GM19467 (cell line): ENCODE data around the gene PIK3IP1.

Source experiments
- ATAC-seq: cut with Tn5 transposase; IDR thresholded peaks from one replicate; pipeline ENCODE4 v1.9.1; 2021; ENCODE audit warnings: mild to moderate bottlenecking, moderate library complexity; ENCODE audit not compliant: unreplicated experiment

Gene PIK3IP1

DNA sequence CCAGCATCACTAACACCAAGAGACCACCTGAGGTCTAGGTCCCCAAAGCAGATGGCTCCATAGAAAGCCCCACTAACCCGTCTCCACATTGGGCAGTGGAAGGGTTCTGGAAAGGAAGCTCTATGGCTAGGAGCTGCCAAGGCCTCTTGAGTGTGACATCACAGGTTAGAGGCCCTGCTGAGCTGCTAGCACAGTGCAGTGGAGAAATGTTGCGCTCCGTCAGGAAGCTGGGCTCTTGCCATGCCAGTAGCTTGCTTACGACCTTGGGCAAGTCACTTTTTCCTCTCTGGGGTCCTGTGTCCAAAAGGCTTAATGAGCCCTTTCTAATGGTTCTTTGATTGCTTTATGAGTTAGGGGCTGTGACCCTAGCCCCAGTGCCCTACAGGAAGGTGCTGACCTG lies 10.6 kb downstream of the PIK3IP1 start:
- ATAC-seq, result no peak

DNA sequence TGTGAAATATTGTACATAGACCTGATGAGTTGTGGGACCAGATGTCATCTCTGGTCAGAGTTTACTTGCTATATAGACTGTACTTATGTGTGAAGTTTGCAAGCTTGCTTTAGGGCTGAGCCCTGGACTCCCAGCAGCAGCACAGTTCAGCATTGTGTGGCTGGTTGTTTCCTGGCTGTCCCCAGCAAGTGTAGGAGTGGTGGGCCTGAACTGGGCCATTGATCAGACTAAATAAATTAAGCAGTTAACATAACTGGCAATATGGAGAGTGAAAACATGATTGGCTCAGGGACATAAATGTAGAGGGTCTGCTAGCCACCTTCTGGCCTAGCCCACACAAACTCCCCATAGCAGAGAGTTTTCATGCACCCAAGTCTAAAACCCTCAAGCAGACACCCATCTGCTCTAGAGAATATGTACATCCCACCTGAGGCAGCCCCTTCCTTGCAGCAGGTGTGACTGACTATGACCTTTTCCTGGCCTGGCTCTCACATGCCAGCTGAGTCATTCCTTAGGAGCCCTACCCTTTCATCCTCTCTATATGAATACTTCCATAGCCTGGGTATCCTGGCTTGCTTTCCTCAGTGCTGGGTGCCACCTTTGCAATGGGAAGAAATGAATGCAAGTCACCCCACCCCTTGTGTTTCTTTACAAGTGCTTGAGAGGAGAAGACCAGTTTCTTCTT lies 12.3 kb downstream of the PIK3IP1 start:
- ATAC-seq, result no peak

DNA sequence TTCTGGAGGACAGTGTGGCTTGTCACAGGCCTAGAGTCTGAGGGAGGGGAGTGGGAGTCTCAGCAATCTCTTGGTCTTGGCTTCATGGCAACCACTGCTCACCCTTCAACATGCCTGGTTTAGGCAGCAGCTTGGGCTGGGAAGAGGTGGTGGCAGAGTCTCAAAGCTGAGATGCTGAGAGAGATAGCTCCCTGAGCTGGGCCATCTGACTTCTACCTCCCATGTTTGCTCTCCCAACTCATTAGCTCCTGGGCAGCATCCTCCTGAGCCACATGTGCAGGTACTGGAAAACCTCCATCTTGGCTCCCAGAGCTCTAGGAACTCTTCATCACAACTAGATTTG lies 13.0 kb downstream of the PIK3IP1 start:
- no peak for ATAC-seq

DNA sequence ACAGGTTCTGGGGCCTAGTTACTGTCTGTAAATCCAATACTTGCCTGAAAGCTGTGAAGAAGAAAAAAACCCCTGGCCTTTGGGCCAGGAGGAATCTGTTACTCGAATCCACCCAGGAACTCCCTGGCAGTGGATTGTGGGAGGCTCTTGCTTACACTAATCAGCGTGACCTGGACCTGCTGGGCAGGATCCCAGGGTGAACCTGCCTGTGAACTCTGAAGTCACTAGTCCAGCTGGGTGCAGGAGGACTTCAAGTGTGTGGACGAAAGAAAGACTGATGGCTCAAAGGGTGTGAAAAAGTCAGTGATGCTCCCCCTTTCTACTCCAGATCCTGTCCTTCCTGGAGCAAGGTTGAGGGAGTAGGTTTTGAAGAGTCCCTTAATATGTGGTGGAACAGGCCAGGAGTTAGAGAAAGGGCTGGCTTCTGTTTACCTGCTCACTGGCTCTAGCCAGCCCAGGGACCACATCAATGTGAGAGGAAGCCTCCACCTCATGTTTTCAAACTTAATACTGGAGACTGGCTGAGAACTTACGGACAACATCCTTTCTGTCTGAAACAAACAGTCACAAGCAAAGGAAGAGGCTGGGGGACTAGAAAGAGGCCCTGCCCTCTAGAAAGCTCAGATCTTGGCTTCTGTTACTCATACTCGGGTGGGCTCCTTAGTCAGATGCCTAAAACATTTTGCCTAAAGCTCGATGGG lies 13.5 kb downstream of the PIK3IP1 start:
- ATAC-seq, result no peak

DNA sequence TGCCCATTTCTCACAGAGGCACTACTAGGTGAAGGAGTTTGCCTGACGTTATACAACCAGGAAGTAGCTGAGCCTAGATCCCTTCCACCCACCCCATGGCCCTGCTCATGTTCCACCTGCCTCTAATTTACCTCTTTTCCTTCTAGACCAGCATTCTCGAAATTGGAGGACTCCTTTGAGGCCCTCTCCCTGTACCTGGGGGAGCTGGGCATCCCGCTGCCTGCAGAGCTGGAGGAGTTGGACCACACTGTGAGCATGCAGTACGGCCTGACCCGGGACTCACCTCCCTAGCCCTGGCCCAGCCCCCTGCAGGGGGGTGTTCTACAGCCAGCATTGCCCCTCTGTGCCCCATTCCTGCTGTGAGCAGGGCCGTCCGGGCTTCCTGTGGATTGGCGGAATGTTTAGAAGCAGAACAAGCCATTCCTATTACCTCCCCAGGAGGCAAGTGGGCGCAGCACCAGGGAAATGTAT lies 14.1 kb downstream of the PIK3IP1 start:
- ATAC-seq, result no peak

DNA sequence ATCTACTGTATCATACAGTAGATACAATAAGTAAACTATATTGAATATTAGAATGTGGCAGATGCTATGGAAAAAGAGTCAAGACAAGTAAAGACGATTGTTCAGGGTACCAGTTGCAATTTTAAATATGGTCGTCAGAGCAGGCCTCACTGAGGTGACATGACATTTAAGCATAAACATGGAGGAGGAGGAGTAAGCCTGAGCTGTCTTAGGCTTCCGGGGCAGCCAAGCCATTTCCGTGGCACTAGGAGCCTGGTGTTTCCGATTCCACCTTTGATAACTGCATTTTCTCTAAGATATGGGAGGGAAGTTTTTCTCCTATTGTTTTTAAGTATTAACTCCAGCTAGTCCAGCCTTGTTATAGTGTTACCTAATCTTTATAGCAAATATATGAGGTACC lies 14.5 kb downstream of the PIK3IP1 start:
- ATAC-seq, result no peak

DNA sequence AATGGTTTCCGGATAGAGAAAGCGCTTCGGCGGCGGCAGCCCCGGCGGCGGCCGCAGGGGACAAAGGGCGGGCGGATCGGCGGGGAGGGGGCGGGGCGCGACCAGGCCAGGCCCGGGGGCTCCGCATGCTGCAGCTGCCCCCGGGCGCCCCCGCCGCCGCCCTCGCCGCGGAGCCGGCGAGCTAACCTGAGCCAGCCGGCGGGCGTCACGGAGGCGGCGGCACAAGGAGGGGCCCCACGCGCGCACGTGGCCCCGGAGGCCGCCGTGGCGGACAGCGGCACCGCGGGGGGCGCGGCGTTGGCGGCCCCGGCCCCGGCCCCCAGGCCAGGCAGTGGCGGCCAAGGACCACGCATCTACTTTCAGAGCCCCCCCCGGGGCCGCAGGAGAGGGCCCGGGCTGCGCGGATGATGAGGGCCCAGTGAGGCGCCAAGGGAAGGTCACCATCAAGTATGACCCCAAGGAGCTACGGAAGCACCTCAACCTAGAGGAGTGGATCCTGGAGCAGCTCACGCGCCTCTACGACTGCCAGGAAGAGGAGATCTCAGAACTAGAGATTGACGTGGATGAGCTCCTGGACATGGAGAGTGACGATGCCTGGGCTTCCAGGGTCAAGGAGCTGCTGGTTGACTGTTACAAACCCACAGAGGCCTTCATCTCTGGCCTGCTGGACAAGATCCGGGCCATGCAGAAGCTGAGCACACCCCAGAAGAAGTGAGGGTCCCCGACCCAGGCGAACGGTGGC lies 15.7 kb downstream of the PIK3IP1 start:
- no peak for ATAC-seq

DNA sequence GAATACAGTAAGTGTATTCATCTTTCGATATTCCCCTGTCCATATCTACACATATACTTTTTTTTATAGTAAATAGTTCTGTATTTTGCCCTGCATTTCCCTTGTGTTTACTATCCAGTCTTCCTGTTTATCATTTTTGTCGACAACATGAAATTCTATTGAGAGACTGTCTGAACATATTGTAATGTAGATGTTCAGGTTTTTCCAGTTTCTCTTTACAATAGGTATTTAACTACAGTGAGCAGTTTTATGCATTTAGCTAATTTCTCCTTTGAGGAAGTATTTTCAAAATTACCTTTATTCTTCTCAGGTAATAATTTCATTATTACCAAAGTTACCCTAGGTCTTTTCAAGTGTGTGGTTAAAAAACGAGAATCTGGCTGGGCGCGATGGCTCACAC lies 16.7 kb downstream of the PIK3IP1 start:
- ATAC-seq, result no peak

DNA sequence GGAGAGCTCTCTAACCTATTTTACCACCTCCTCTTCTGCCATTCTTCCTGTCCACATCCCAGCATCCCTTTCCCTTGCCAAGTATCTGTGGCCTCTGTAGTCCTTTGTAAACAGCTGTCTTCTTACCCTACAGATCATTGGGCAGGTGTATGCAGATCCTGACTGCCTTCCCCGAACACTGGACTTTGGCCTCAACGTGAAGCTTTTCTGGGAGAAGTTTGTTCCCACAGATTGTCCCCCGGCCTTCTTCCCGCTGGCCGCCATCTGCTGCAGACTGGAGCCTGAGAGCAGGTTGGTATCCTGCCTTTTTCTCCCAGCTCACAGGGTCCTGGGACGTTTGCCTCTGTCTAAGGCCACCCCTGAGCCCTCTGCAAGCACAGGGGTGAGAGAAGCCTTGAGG lies 17.3 kb downstream of the PIK3IP1 start:
- ATAC-seq, result no peak

DNA sequence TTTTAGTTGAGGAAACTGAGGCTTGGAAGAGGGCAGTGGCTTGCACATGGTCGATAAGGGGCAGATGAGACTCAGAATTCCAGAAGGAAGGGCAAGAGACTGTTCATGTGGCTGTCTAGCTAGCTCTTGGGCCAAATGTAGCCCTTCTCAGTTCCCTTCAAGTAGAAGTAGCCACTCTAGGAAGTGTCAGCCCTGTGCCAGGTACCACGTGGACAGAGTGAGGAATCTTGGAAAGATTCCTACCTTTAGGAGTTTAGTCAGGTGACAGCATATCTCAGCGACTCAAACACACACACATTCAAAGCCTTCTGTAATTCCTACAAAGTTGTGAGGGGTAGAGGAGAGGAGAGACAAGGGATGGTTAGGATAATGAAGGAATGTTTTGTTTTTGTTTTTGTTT lies 18.3 kb downstream of the PIK3IP1 start:
- ATAC-seq, result no peak

DNA sequence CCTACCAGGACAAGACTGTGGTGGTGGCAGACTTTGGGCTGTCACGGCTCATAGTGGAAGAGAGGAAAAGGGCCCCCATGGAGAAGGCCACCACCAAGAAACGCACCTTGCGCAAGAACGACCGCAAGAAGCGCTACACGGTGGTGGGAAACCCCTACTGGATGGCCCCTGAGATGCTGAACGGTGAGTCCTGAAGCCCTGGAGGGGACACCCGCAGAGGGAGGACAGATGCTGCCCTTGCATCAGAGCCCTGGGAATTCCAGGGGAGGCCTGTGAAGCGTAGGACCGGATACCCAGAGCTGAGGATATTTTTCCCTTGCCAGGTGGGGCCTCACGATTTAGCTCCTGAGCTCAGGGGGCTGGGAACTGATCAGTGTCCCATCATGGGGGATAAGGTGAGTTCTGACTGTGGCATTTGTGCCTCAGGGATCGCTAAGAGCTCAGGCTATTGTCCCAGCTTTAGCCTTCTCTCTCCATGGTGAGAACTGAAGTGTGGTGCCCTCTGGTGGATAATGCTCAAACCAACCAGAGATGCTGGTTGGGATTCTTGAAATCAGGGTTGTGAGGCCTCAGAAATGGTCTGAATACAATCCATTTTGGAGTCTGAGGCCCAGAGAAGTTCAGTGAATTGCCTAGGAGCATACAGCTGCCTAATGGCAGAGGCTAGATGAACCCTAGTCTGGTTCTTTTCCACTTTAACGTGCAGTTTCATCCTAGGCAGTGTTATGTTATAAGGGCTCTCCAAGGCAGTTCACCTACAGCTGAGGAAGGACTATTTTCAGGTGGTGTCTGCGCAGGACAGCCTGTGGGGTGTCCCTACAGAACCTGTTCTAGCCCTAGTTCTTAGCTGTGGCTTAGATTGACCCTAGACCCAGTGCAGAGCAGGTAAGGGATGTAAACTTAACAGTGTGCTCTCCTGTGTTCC lies 19.5 kb downstream of the PIK3IP1 start:
- no peak for ATAC-seq

DNA sequence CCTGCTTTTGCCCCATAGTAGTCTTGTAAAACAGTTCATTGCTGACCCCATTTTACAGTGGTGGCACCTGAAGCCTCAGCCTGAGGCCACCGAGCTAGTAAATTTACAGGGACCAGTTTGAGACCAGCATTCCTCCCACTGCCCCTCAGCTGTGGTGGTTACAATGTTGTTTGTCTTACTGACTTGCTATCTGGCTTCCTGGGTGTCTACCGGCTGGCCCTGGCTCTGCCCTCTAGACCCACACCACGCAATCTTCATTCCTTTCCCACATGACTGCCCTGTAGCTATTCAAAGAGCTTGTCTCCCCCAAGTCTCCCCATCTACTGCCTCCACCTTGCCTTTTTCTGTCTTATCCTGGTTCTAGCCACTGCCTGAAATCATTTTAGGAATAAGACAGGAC lies 20.8 kb downstream of the PIK3IP1 start:
- no peak for ATAC-seq

DNA sequence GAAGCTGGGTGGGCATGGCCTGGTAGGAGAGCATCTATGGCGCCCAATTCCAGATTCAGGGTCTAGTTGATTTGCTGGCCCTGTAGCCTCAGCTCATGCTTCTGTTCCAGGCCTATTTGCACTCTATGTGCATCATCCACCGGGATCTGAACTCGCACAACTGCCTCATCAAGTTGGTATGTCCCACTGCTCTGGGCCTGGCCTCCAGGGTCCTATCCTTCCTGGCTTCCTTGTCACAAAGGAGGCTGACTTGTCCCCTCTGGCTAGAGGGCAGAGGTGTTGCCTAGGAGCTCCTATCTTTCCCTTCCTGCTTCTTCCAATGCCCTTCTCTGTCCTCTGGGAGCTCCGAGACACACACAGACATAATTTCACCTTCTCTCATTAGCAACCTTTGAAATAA lies 21.3 kb downstream of the PIK3IP1 start:
- ATAC-seq, result no peak

DNA sequence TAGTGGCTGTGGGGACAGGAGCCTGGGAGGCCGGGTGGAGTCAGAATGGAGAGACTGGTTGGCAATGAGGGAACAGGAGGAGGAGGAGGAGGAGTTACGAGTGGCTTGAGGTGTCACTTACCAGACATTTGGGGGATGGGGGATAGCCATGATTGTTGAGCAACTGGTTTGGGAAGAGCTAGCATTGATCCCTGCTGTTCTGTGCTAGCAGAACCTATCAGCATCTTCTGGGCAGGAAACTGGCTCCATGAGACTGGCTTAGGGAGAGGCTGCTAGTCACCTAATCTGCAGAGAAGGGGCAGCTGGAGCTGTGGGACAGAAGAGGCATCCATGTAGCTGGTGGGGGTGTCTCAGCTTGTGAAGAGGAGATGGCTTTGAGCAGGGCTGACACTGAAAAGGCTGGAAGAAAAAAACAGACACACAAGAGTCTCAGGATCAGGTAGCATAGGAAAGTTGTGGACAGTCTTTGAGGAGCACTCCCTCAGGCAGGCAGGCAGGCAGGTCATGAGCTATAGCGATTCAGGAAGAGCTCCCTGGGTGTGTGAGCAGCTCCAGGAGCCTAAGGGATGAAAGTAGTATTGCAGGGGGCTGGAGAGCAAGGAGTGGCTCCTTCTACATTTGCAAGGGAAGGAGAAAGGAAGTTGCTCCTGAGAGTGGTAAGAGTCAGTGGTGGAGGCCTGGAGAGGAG lies 22.3 kb downstream of the PIK3IP1 start:
- no peak for ATAC-seq

DNA sequence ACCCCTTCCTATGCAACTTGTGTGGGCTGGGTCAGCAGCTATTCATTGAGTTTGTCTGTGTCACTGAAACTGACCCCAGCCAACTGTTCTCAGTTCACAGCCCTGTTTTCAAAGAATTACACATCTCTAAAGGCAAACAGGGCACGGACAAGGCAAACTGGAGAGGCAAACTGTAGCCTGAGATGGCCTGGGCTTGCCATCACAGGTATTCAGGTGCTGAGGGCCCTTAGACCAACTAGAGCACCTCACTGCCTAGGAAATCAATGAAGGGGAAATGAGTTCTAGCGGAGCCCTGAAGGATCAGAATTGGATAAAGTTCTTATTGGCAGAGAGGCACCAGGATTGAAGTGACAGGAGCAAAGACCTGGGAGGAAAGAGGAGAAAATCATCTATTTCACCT lies 24.0 kb downstream of the PIK3IP1 start:
- no peak for ATAC-seq

DNA sequence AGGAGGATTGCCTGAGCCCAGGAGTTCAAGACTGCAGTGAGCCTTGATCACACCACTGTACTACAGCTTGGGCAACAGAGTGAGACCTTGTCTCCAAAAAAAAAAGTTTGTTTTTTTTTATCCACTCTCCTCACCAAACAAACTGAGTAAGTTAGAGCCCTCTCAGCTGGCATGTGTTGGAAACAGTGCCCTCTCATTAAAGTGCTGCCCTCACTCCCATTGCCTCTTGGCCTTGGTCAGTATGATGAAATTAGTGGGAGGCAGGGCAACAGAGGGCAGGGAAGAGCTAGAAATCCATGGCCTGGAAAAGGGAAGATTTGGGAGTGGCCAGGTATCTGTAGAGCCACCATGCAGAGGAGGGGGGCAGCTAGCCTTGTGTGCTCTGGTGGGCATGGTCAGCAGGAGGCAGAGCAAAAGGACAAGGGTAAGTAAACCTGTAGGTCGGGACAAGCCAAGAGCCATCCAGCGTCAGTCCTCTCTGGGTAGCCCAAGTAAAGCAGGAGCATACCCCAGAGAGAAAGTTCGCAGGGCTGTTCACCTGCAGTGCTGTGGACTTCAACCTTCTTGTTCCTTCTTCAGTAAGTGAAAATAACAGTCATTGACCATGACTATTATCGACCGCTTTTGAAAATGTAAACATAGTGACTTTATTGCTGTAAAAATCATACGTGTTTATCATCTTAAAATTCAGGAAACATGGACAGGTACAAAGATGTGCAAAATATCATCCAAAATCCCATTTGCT lies 28.2 kb downstream of the PIK3IP1 start:
- ATAC-seq, result no peak

DNA sequence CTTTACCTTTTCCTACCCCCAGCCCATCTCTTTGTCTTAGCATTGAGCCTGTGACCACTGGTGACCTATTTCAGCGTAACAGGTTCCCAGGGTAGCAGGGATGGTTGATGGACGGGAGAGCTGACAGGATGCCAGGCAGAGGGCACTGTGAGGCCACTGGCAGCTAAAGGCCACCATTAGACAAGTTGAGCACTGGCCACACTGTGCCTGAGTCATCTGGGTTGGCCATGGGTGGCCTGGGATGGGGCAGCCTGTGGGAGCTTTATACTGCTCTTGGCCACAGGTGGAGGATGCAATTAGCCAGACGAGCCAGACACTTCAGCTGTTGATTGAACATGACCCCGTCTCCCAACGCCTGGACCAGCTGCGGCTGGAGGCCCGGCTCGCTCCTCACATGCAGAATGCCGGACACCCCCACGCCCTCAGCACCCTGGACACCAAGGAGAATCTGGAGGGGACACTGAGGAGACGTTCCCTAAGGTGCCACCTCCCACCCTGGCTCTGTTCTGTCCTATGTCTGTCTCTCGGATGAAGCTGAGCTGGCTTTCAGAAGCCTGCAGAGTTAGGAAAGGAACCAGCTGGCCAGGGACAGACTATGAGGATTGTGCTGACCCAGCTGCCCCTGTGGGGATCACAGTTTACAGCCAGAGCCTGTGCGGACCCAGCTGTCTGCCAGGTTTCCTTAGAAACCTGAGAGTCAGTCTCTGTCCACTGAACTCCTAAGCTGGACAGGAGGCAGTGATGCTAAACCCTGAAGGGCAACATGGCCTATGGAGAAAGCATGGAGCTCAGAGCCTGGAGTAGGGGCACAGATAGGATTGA lies 29.8 kb downstream of the PIK3IP1 start:
- no peak for ATAC-seq

DNA sequence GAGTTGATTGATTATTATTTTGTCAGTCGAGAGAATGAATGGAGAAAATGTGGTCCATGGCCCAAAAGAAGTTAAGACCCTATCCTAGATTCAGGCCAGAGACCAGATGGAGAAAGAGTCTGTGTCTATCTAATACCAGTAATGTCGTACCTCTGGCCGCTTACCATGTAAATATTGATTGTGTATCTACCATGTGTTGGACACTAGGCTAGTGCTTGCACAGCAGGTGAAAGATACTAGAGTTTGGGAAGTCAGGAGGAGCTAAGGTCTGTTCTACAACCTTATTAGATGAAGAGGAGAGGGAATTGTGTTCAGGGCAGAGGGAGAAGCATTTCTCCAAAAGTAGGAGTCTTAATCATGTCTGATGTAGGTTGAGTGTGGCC lies 31.8 kb downstream of the PIK3IP1 start:
- ATAC-seq, result no peak
